Memory B cell (primary cell): ENCODE measurements around the gene DNAJC8.

Experiments
- ATAC-seq: fragments of 150-1000 bp; cut with Tn5 transposase; 2 replicates; pipeline ENCODE4 v1.10.0; 2021; ENCODE audit warnings: low read depth, mild to moderate bottlenecking, moderate library complexity
- DNase-seq, 2 donors: peaks; one replicate each; pipeline ENCODE4 v3.0.0; 2022; ENCODE audit warnings: low spot score in 2 of 2
- H3K27ac Mint-ChIP-seq: one replicate; pipeline ENCODE4 v1.8.0; 2022; ENCODE audit warnings: mild to moderate bottlenecking, moderate library complexity, mixed read lengths
- H3K27me3 Mint-ChIP-seq: one replicate; pipeline ENCODE4 v1.8.0; 2022; ENCODE audit warnings: mixed read lengths
- H3K36me3 Mint-ChIP-seq: one replicate; pipeline ENCODE4 v1.8.0; 2022; ENCODE audit warnings: mild to moderate bottlenecking, mixed read lengths
- H3K4me1 Mint-ChIP-seq: one replicate; pipeline ENCODE4 v1.8.0; 2022; ENCODE audit warnings: mixed read lengths
- H3K4me3 Mint-ChIP-seq: one replicate; pipeline ENCODE4 v1.8.0; 2022; ENCODE audit warnings: mild to moderate bottlenecking, moderate library complexity, mixed read lengths
- H3K9me3 Mint-ChIP-seq: one replicate; pipeline ENCODE4 v1.8.0; 2022; ENCODE audit warnings: mixed read lengths

Gene DNAJC8

GRCh38 chr1:28232558-28233263 is at the start of gene DNAJC8:
Gene DNAJC8 (minus strand): TSS chr1:28233029. CDS start chr1:28232998, 31 bp downstream.
- DNase-seq (peak; percentile 83 to 89), ATAC-seq (peak; percentile 68)
- Mint-ChIP-seq H3K27ac (peak within 1 kb of the TSS; percentile 97), H3K4me3 (peak within 1 kb of the TSS; percentile 96), H3K36me3 (peaks cover 2% of the 10 kb centered on the region), H3K9me3 (no peaks in the 10 kb centered on the region), H3K27me3 (no peaks in the 10 kb centered on the region), H3K4me1 (peaks cover 13% of the 10 kb centered on the region)

- H3K4me1 Mint-ChIP-seq = no peaks in the 10 kb centered on the region
- no peak for DNase-seq
- H3K36me3 Mint-ChIP-seq = peaks cover 19% of the 10 kb centered on the region
- H3K27me3 Mint-ChIP-seq = no peaks in the 10 kb centered on the region
- no peak overlapping the region for H3K4me3 Mint-ChIP-seq
- no peak overlapping the region for H3K27ac Mint-ChIP-seq
- ATAC-seq = no peak
- no peaks in the 10 kb centered on the region for H3K9me3 Mint-ChIP-seq
Observed at GRCh38 chr1:28281608-28282425, 49.0 kb upstream of the DNAJC8 start.

GRCh38 chr1:28280977-28281381 is 48.1 kb upstream of the DNAJC8 start:
- no peaks in the 10 kb centered on the region for H3K9me3 Mint-ChIP-seq
- H3K4me3 Mint-ChIP-seq = no peak overlapping the region
- peaks cover 19% of the 10 kb centered on the region for H3K36me3 Mint-ChIP-seq
- no peaks in the 10 kb centered on the region for H3K27me3 Mint-ChIP-seq
- no peaks in the 10 kb centered on the region for H3K4me1 Mint-ChIP-seq
- no peak overlapping the region for H3K27ac Mint-ChIP-seq
- DNase-seq (no peak), ATAC-seq (no peak)

GRCh38 chr1:28280501-28280900 is 47.7 kb upstream of the DNAJC8 start:
- no peaks in the 10 kb centered on the region for H3K27me3 Mint-ChIP-seq
- peaks cover 19% of the 10 kb centered on the region for H3K36me3 Mint-ChIP-seq
- H3K27ac Mint-ChIP-seq = no peak overlapping the region
- H3K9me3 Mint-ChIP-seq = no peaks in the 10 kb centered on the region
- no peak for ATAC-seq
- H3K4me3 Mint-ChIP-seq = no peak overlapping the region
- DNase-seq = no peak
- no peaks in the 10 kb centered on the region for H3K4me1 Mint-ChIP-seq

- Mint-ChIP-seq H3K4me3 (no peak overlapping the region), H3K27me3 (no peaks in the 10 kb centered on the region), H3K36me3 (peaks cover 24% of the 10 kb centered on the region), H3K4me1 (no peaks in the 10 kb centered on the region), H3K27ac (no peak overlapping the region), H3K9me3 (no peaks in the 10 kb centered on the region)
- no peak for ATAC-seq
- DNase-seq = no peak
Observed at GRCh38 chr1:28279721-28280120, 46.9 kb upstream of the DNAJC8 start.

GRCh38 chr1:28278763-28279162 is 45.9 kb upstream of the DNAJC8 start:
- DNase-seq = no peak
- ATAC-seq = no peak
- Mint-ChIP-seq H3K4me1 (no peaks in the 10 kb centered on the region), H3K9me3 (no peaks in the 10 kb centered on the region), H3K27ac (no peak overlapping the region), H3K27me3 (no peaks in the 10 kb centered on the region), H3K36me3 (peaks cover 24% of the 10 kb centered on the region), H3K4me3 (no peak overlapping the region)

- Mint-ChIP-seq H3K27ac (no peak overlapping the region), H3K4me1 (peaks cover 2% of the 10 kb centered on the region), H3K4me3 (no peak overlapping the region), H3K27me3 (no peaks in the 10 kb centered on the region), H3K9me3 (no peaks in the 10 kb centered on the region), H3K36me3 (peaks cover 11% of the 10 kb centered on the region)
- ATAC-seq (no peak), DNase-seq (no peak)
Observed at GRCh38 chr1:28273216-28273860, 40.5 kb upstream of the DNAJC8 start.

- ATAC-seq (no peak), DNase-seq (no peak)
- Mint-ChIP-seq H3K4me3 (no peak overlapping the region), H3K36me3 (peaks cover 7% of the 10 kb centered on the region), H3K27me3 (no peaks in the 10 kb centered on the region), H3K9me3 (no peaks in the 10 kb centered on the region), H3K27ac (no peak overlapping the region), H3K4me1 (peaks cover 2% of the 10 kb centered on the region)
Observed at GRCh38 chr1:28272215-28272852, 39.5 kb upstream of the DNAJC8 start.

GRCh38 chr1:28269529-28269928 is 36.7 kb upstream of the DNAJC8 start:
- H3K27ac Mint-ChIP-seq = no peak overlapping the region
- H3K36me3 Mint-ChIP-seq = peaks cover 2% of the 10 kb centered on the region
- DNase-seq (no peak), ATAC-seq (no peak)
- H3K9me3 Mint-ChIP-seq = no peaks in the 10 kb centered on the region
- H3K27me3 Mint-ChIP-seq = no peaks in the 10 kb centered on the region
- H3K4me3 Mint-ChIP-seq = no peak overlapping the region
- H3K4me1 Mint-ChIP-seq = peaks cover 2% of the 10 kb centered on the region

GRCh38 chr1:28267633-28268032 is 34.8 kb upstream of the DNAJC8 start:
- ATAC-seq (no peak), DNase-seq (no peak)
- peaks cover 6% of the 10 kb centered on the region for H3K4me1 Mint-ChIP-seq
- no peak overlapping the region for H3K4me3 Mint-ChIP-seq
- no peaks in the 10 kb centered on the region for H3K27me3 Mint-ChIP-seq
- no peaks in the 10 kb centered on the region for H3K9me3 Mint-ChIP-seq
- peaks cover 2% of the 10 kb centered on the region for H3K36me3 Mint-ChIP-seq
- no peak overlapping the region for H3K27ac Mint-ChIP-seq

- Mint-ChIP-seq H3K4me3 (no peak overlapping the region), H3K4me1 (peaks cover 6% of the 10 kb centered on the region), H3K27ac (no peak overlapping the region), H3K27me3 (no peaks in the 10 kb centered on the region), H3K9me3 (no peaks in the 10 kb centered on the region), H3K36me3 (peaks cover 2% of the 10 kb centered on the region)
- ATAC-seq (no peak), DNase-seq (no peak)
Observed at GRCh38 chr1:28266920-28267322, 34.1 kb upstream of the DNAJC8 start.

GRCh38 chr1:28265577-28265976 is 32.7 kb upstream of the DNAJC8 start:
- Mint-ChIP-seq H3K4me1 (peaks cover 15% of the 10 kb centered on the region), H3K36me3 (peaks cover 2% of the 10 kb centered on the region), H3K27me3 (no peaks in the 10 kb centered on the region), H3K4me3 (no peak overlapping the region), H3K9me3 (no peaks in the 10 kb centered on the region), H3K27ac (no peak overlapping the region)
- ATAC-seq = no peak
- DNase-seq = no peak

GRCh38 chr1:28264897-28265296 is 32.1 kb upstream of the DNAJC8 start:
- no peaks in the 10 kb centered on the region for H3K9me3 Mint-ChIP-seq
- no peaks in the 10 kb centered on the region for H3K27me3 Mint-ChIP-seq
- no peak for ATAC-seq
- no peak for DNase-seq
- H3K27ac Mint-ChIP-seq = no peak overlapping the region
- no peaks in the 10 kb centered on the region for H3K36me3 Mint-ChIP-seq
- H3K4me3 Mint-ChIP-seq = no peak overlapping the region
- H3K4me1 Mint-ChIP-seq = peaks cover 15% of the 10 kb centered on the region

GRCh38 chr1:28260803-28261174 is 28.0 kb upstream of the DNAJC8 start:
- ATAC-seq = no peak
- H3K36me3 Mint-ChIP-seq = no peaks in the 10 kb centered on the region
- DNase-seq = no peak
- no peak overlapping the region for H3K27ac Mint-ChIP-seq
- no peaks in the 10 kb centered on the region for H3K27me3 Mint-ChIP-seq
- no peaks in the 10 kb centered on the region for H3K9me3 Mint-ChIP-seq
- peak overlapping the region; percentile 80 for H3K4me3 Mint-ChIP-seq
- H3K4me1 Mint-ChIP-seq = peaks cover 15% of the 10 kb centered on the region
